Right lobe of liver (tissue), 4 donors: ENCODE measurements around the gene CCNB1.
A peak's percentile ranks its signal among the peaks of the same experiment; 100 is the strongest.

Experiments used
- CTCF ChIP-seq, 4 donors: fragments of 200-600 bp in 3 of 4; fragments of 450-650 bp in 1 of 4; IDR thresholded peaks; one replicate each; pipeline versions ENCODE4 v1.5.1 to v1.8.0; 2016 to 2022; ENCODE audit warnings: antibody characterized with exemption in 4 of 4, mild to moderate bottlenecking in 2 of 4
- POLR2A ChIP-seq: fragments of 450-650 bp; IDR thresholded peaks from one replicate; pipeline ENCODE4 v1.6.1; 2017; ENCODE audit warnings: antibody characterized with exemption, mild to moderate bottlenecking
- donor health status: DM: no; HTN: no; CAD: no.
- donor health status: DM: no; HTN: no; CAD: no.
- donor health status: DM: no; HTN: yes; CAD: no.

GRCh38 chr5:69217548-69218526 is 50.9 kb downstream of the CCNB1 start:
- TF ChIP-seq CTCF (IDR thresholded peaks at IDR 0.05) (peak in 3 of 4 donors; percentile 13 to 28 (median 26)), POLR2A (peak; percentile 80)
